Activated effector memory CD4-positive, alpha-beta T cell treated with anti-CD3 and anti-CD28 coated beads, Interleukin-2, amount 50 U/mL, for 16 hours (primary cell): ENCODE results near the gene PECR.
"Not testable (repeated sequence)": the region's sequence is repeated elsewhere in the genome, so short reads cannot be mapped to it uniquely, and the experiment has no call there.

Source experiments
- DNase-seq: peaks from one replicate; pipeline ENCODE4 v3.0.0-alpha.2; 2020

The PECR gene

DNA sequence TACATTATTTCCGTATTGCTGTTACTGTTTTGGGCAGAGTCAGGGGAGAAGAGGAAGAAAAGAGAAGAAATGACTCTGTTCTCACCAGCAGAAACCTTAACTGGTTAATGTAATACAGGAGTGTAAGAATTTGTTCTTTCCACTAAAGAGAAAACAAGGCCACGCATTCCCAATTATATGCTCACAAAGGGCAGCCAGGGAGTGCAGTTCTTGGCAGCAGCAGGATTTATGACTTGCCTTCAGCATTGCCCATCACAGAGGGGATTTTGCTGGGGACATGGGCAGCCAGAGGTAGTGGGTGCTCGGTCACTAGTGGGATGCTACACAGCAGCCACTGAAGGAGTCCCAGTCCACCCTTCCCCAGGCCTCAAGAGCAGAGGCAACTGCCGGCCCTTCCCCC, 86.7 kb downstream of the PECR start:
- no peak for DNase-seq

DNA sequence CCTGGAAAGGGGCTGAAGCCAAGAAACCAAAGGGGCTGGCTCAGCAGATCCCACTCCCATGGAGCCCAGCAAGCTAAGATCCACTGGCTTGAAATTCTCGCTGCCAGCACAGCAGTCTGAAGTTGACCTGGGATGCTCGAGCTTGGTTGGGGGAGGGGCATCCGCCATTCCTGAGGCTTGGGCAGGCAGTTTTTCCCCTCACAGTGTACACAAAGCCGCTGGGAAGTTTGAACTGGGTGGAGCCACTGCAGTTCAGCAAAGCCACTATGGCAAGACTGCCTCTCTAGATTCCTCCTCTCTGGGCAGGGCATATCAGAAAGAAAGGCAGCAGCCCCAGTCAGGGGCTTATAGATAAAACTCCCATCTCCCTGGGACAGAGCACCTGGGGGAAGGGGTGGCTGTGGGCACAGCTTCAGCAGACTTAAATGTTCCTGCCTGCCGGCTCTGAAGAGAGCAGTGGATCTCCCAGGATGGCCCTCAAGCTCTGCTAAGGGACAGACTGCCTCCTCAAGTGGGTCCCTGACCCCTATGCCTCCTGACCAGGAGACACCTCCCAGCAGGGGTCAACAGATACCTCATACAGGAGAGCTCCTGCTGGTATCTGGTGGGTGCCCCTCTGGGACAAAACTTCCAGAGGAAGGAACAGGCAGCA, 92.9 kb downstream of the PECR start:
- not testable (repeated sequence) for DNase-seq
